Thyroid gland (tissue), 4 donors: ENCODE data around the gene NLK. TPM values are rescaled to one million over a fixed set of nuclear protein-coding genes. Genes with fewer than 3 reads are reported as not detected.
A peak's percentile ranks its signal among the peaks of the same experiment; 100 is the strongest.
"Not testable (repeated sequence)": the region's sequence is repeated elsewhere in the genome, so short reads cannot be mapped to it uniquely, and the experiment has no call there.

ENCODE experiments used
- DNase-seq, 2 donors: peaks; one replicate each; pipeline ENCODE4 v3.0.0-alpha.2; 2019
- H3K27ac ChIP-seq, 3 donors: fragments of 200-600 bp; sonication (generic); 1 replicate in 2 of 3; 2 replicates in 1 of 3; pipeline ENCODE4 v1.5.1; 2016 to 2019; ENCODE audit warnings: mild to moderate bottlenecking in 1 of 3, moderate library complexity in 1 of 3
- H3K27me3 ChIP-seq: fragments of 200-600 bp; sonication (generic); one replicate; pipeline ENCODE4 v1.5.1; 2019
- H3K36me3 ChIP-seq, 2 donors: fragments of 200-600 bp; sonication (generic); one replicate each; pipeline ENCODE4 v1.5.1; 2016 to 2019
- H3K4me1 ChIP-seq, 2 donors: fragments of 200-600 bp; sonication (generic); one replicate each; pipeline ENCODE4 v1.5.1; 2017 to 2019
- H3K4me3 ChIP-seq, 3 donors: fragments of 200-600 bp; sonication (generic); replicated peaks in 1 of 3; 1 replicate in 2 of 3; 2 replicates in 1 of 3; pipeline ENCODE4 v1.5.1; 2016; ENCODE audit warnings: mild to moderate bottlenecking in 1 of 3
- H3K9me3 ChIP-seq: fragments of 200-600 bp; sonication (generic); one replicate; pipeline ENCODE4 v1.5.1; 2017
- CTCF ChIP-seq, 6 experiments: fragments of 200-600 bp in 3 of 6; fragments of 450-650 bp in 3 of 6; sonication (generic) in 3 of 6; IDR thresholded peaks; one replicate each; pipeline ENCODE4 v1.5.1; 2016 to 2019; ENCODE audit warnings: antibody characterized with exemption in 6 of 6, mild to moderate bottlenecking in 2 of 6, inconsistent platforms in 1 of 6, moderate library complexity in 1 of 6
- POLR2A ChIP-seq, 2 donors: fragments of 450-650 bp; IDR thresholded peaks; one replicate each; pipeline ENCODE4 v1.6.1; 2017; ENCODE audit warnings: antibody characterized with exemption in 2 of 2, mild to moderate bottlenecking in 2 of 2, moderate library complexity in 1 of 2
- WGBS, 2 donors: methylation state at CpG; one replicate each; pipeline ENCODE4 v1.1.5; 2017; 5-methylcytosine and 5-hydroxymethylcytosine counted together
- intact Hi-C: fragments of 100-400 bp; cut with DNase I; formaldehyde crosslinking; loops from one replicate; pipeline ENCODE4 v1.15.1; 2023
- small RNA-seq: library from RNA; depleted of rRNA; stranded (forward); fragments of <200 nt; gene quantifications from one replicate; pipeline ENCODE3, GENCODE V24; 2016
- total RNA-seq, 4 donors: library from RNA; depleted of rRNA; stranded (reverse); fragments of >200 nt; gene quantifications; one replicate each; pipeline ENCODE4 v1.2.3, GENCODE V29; 2016

NLK gene
- total RNA-seq, 4 donors from 2014 or later, result 37.7 to 54.2 (median 46.0) TPM

- peak overlapping the region; percentile 39 to 58 (median 55) for H3K27ac ChIP-seq
- intact Hi-C loops, result no loop called here
- TF ChIP-seq CTCF (IDR thresholded peaks at IDR 0.05) (no peak), POLR2A (IDR thresholded peaks at IDR 0.05) (no peak)
- no peaks in the 10 kb centered on the region for H3K36me3 ChIP-seq
- H3K27me3 ChIP-seq, result no peaks in the 10 kb centered on the region
- DNase-seq, result peak; percentile 82 to 87
- H3K4me3 ChIP-seq, result no peak overlapping the region
- H3K4me1 ChIP-seq, result peaks cover 9 to 21% of the 10 kb centered on the region in 2 donors
- H3K9me3 ChIP-seq, result no peaks in the 10 kb centered on the region
- 55 to 68% methylated on average over 8 of the region's 8 CpGs for WGBS, 2 donors
These were observed 198.3 kb downstream of the NLK start for GRCh38 chr17:28240688-28241340.

GRCh38 chr17:28242791-28243190 lies 200.3 kb downstream of the NLK start:
- Histone ChIP-seq H3K9me3 (no peaks in the 10 kb centered on the region), H3K36me3 (no peaks in the 10 kb centered on the region), H3K27me3 (no peaks in the 10 kb centered on the region), H3K27ac (no peak overlapping the region), H3K4me3 (no peak overlapping the region), H3K4me1 (peaks cover 0 to 11% of the 10 kb centered on the region in 2 donors)
- intact Hi-C loops, result no loop called here
- TF ChIP-seq CTCF (IDR thresholded peaks at IDR 0.05) (no peak), POLR2A (IDR thresholded peaks at IDR 0.05) (no peak)
- WGBS, 2 donors, result 87 to 93% methylated on average over 6 of the region's 6 CpGs
- DNase-seq, result no peak

GRCh38 chr17:28243268-28243667 lies 200.8 kb downstream of the NLK start:
- WGBS, 2 donors, result 93 to 94% methylated on average over 4 of the region's 4 CpGs
- intact Hi-C loops, H3K4me3 ChIP-seq, H3K9me3 ChIP-seq, H3K27me3 ChIP-seq, H3K36me3 ChIP-seq, DNase-seq, H3K27ac ChIP-seq: not testable (repeated sequence)
- H3K4me1 ChIP-seq, result peaks cover 0 to 11% of the 10 kb centered on the region in 2 donors

- TF ChIP-seq CTCF (IDR thresholded peaks at IDR 0.05) (no peak), POLR2A (IDR thresholded peaks at IDR 0.05) (no peak)
- Histone ChIP-seq H3K36me3 (no peaks in the 10 kb centered on the region), H3K9me3 (no peaks in the 10 kb centered on the region), H3K4me3 (no peak overlapping the region), H3K4me1 (peaks cover 0 to 11% of the 10 kb centered on the region in 2 donors), H3K27me3 (no peaks in the 10 kb centered on the region), H3K27ac (no peak overlapping the region)
- no peak for DNase-seq
- 84 to 85% methylated on average over 4 of the region's 4 CpGs for WGBS, 2 donors
- intact Hi-C loops, result no loop called here
These were observed 202.0 kb downstream of the NLK start for GRCh38 chr17:28244446-28244845.

Small RNA genes within 50 kb of the gene (small RNA-seq; reads per million reads assigned to genes)
- not detected for gene RF00006
- gene RF00156, result not detected
- not detected for gene RF00601
- not detected for gene RPS29P22

Other genes starting within 250 kb of the NLK start
- 1 to 10 TPM in 1 of 4 donors, under 1 TPM in 1, not detected in 2; 0.22 to 1.1 TPM for gene NOS2, start 242.1 kb upstream of the NLK start, total RNA-seq
- 10 to 100 TPM; 25.5 to 52.7 (median 46.4) TPM for gene LYRM9, start 149.3 kb upstream of the NLK start, total RNA-seq